H1 (cell line): ENCODE results near the gene MMP24OS.

Source experiments
- ATF3 ChIP-seq: IDR thresholded peaks from 2 replicates; pipeline ENCODE4 v1.6.1; 2011; ENCODE audit warnings: low read depth, mild to moderate bottlenecking, low read length; ENCODE audit not compliant: insufficient read depth
- CTCF ChIP-seq, 3 experiments: IDR thresholded peaks; 1 replicate in 2 of 3; 2 replicates in 1 of 3; pipeline versions ENCODE4 v1.5.1 to v1.6.1; 2011; ENCODE audit warnings: low read length in 3 of 3, mild to moderate bottlenecking in 3 of 3, inconsistent platforms in 2 of 3, low read depth in 1 of 3, moderate library complexity in 1 of 3; ENCODE audit not compliant: insufficient read depth in 1 of 3; ENCODE audit errors: control extremely low read depth in 1 of 3
- EP300 ChIP-seq, 2 experiments: IDR thresholded peaks; 1 replicate in 1 of 2; 2 replicates in 1 of 2; pipeline ENCODE4 v1.6.1; 2011 to 2012; ENCODE audit warnings: low read depth in 2 of 2, low read length in 2 of 2, mild to moderate bottlenecking in 2 of 2, borderline replicate concordance in 1 of 2, inconsistent platforms in 1 of 2, moderate library complexity in 1 of 2
- EZH2 ChIP-seq: fragments of 200-600 bp; sonication (generic); IDR thresholded peaks from 2 replicates; pipeline ENCODE4 v1.7.1; 2012; ENCODE audit warnings: low read depth, mild to moderate bottlenecking, moderate library complexity, low read length, inconsistent platforms; ENCODE audit not compliant: severe bottlenecking
- GABPA ChIP-seq: IDR thresholded peaks from 2 replicates; pipeline ENCODE4 v1.6.1; 2011; ENCODE audit warnings: mild to moderate bottlenecking, low read length, moderate library complexity, borderline replicate concordance; ENCODE audit not compliant: insufficient read depth
- JUN ChIP-seq: IDR thresholded peaks from 2 replicates; pipeline ENCODE4 v1.6.1; 2011; ENCODE audit warnings: low read depth, mild to moderate bottlenecking, improper control_type of control experiment, low read length
- MAFK ChIP-seq: IDR thresholded peaks from 2 replicates; pipeline ENCODE4 v1.6.1; 2012; ENCODE audit warnings: low read depth, mild to moderate bottlenecking, improper control_type of control experiment, low read length
- MAX ChIP-seq: IDR thresholded peaks from 2 replicates; pipeline ENCODE4 v1.6.1; 2012; ENCODE audit warnings: inconsistent platforms
- POLR2A ChIP-seq, 2 experiments: IDR thresholded peaks; 1 replicate in 1 of 2; 2 replicates in 1 of 2; pipeline ENCODE4 v1.6.1; 2011; ENCODE audit warnings: low read depth in 2 of 2, low read length in 2 of 2, mild to moderate bottlenecking in 2 of 2; ENCODE audit errors: control extremely low read depth in 1 of 2
- RAD21 ChIP-seq, 2 experiments: IDR thresholded peaks in 1 of 2; conservative IDR thresholded peaks in 1 of 2; 2 replicates each; pipeline ENCODE4 v1.6.1; 2011; ENCODE audit warnings: low read depth in 2 of 2, low read length in 2 of 2, improper control_type of control experiment in 1 of 2, inconsistent platforms in 1 of 2, mild to moderate bottlenecking in 1 of 2, moderate library complexity in 1 of 2
- RXRA ChIP-seq: IDR thresholded peaks from 2 replicates; pipeline ENCODE4 v1.6.1; 2011; ENCODE audit warnings: low read depth, mild to moderate bottlenecking, low read length, moderate library complexity; ENCODE audit not compliant: insufficient read depth
- TAF1 ChIP-seq: IDR thresholded peaks from 2 replicates; pipeline ENCODE4 v1.6.1; 2011; ENCODE audit warnings: mild to moderate bottlenecking, low read depth, low read length

- no peak for TF ChIP-seq TAF1
- TF ChIP-seq CTCF (IDR thresholded peaks at IDR 0.05; ENCODE audit: control extremely low read depth in 1 of 3, insufficient read depth in 1 of 3, low read depth in 1 of 3, low read length in 3 of 3) = no peak
- TF ChIP-seq EZH2 = no peak
- no peak for TF ChIP-seq EP300 (IDR thresholded peaks at IDR 0.05; ENCODE audit: borderline replicate concordance in 1 of 2, low read depth in 2 of 2, low read length in 2 of 2)
- no peak for TF ChIP-seq MAX
- TF ChIP-seq ATF3 = no peak
- TF ChIP-seq GABPA = no peak
- no peak for TF ChIP-seq JUN
- no peak for TF ChIP-seq MAFK
- TF ChIP-seq POLR2A (IDR thresholded peaks at IDR 0.05; ENCODE audit: control extremely low read depth in 1 of 2, low read depth in 2 of 2, low read length in 2 of 2) = no peak
- TF ChIP-seq RXRA = no peak
- TF ChIP-seq RAD21 (IDR thresholded peaks at IDR 0.05 in 1 of 2, conservative IDR thresholded peaks at IDR 0.05 in 1 of 2; ENCODE audit: low read depth in 2 of 2, low read length in 2 of 2) = no peak
Measured at GRCh38 chr20:35293303-35294292, 15.7 kb upstream of the MMP24OS start.
